ENCODE results near the gene ACCS.

Gene ACCS

GRCh38 chr11:44101098-44101497 lies 35.0 kb downstream of the ACCS start:
- ChIA-PET CTCF (interaction anchor here (1.1 to 6.8 kb wide), 5 partner anchors 8 to 185 kb away, joined by 3 to 105 read pairs (median 4); partner anchors contain the start of gene EXT2), POLR2A (no interaction called here)
- TF ChIP-seq CTCF (IDR thresholded peaks at IDR 0.05; ENCODE audit: control extremely low read depth, extremely low read depth, low read depth, missing control alignments), result no peak
- DNase-seq (ENCODE audit: extremely low spot score), result no peak

GRCh38 chr11:44104481-44105294 lies 38.6 kb downstream of the ACCS start:
- no peak for TF ChIP-seq CTCF (IDR thresholded peaks at IDR 0.05; ENCODE audit: control extremely low read depth, extremely low read depth, low read depth, missing control alignments)
- POLR2A ChIA-PET, result no interaction called here
- CTCF ChIA-PET, result interaction anchor here (0.8 to 6.8 kb wide), 15 partner anchors 10 to 806 kb away, joined by 3 to 105 read pairs (median 4); partner anchors contain the start of gene EXT2
- no peak for DNase-seq (ENCODE audit: extremely low spot score)

- DNase-seq (ENCODE audit: extremely low spot score), result no peak
- CTCF ChIA-PET, result interaction anchor here (1.2 to 2.3 kb wide), 2 partner anchors 12 to 31 kb away, joined by 3 to 7 read pairs; no protein-coding TSS in a partner anchor
- POLR2A ChIA-PET, result no interaction called here
- no peak for TF ChIP-seq CTCF (IDR thresholded peaks at IDR 0.05; ENCODE audit: control extremely low read depth, extremely low read depth, low read depth, missing control alignments)
Observed at GRCh38 chr11:44108260-44108659, 42.2 kb downstream of the ACCS start.

GRCh38 chr11:44110231-44110679 lies 44.2 kb downstream of the ACCS start:
- peak; percentile 60 for DNase-seq (ENCODE audit: extremely low spot score)
- peak; percentile 79 for TF ChIP-seq CTCF (IDR thresholded peaks at IDR 0.05; ENCODE audit: control extremely low read depth, extremely low read depth, low read depth, missing control alignments)
- CTCF ChIA-PET, result interaction anchor here (0.9 to 6.9 kb wide), 15 partner anchors 9 to 801 kb away, joined by 3 to 48 read pairs (median 5); partner anchors contain the start of gene EXT2
- POLR2A ChIA-PET, result no interaction called here

GRCh38 chr11:44112091-44112821 lies 46.2 kb downstream of the ACCS start:
- TF ChIP-seq CTCF (IDR thresholded peaks at IDR 0.05; ENCODE audit: control extremely low read depth, extremely low read depth, low read depth, missing control alignments), result no peak
- ChIA-PET CTCF (interaction anchor here (0.9 to 6.9 kb wide), 4 partner anchors 10 to 18 kb away, joined by 3 to 48 read pairs (median 7); partner anchors contain the start of gene EXT2), POLR2A (no interaction called here)
- DNase-seq (ENCODE audit: extremely low spot score), result no peak

GRCh38 chr11:44113018-44113417 lies 46.9 kb downstream of the ACCS start:
- ChIA-PET POLR2A (no interaction called here), CTCF (interaction anchor here (6.9 kb wide), 1 partner anchor 19 kb away, joined by 48 read pairs; the partner anchor contains the start of gene EXT2)
- TF ChIP-seq CTCF (IDR thresholded peaks at IDR 0.05; ENCODE audit: control extremely low read depth, extremely low read depth, low read depth, missing control alignments), result no peak
- no peak for DNase-seq (ENCODE audit: extremely low spot score)

All from GM10248 (cell line).